ENCODE results near the gene ANGPTL2. TPM values are rescaled to one million over a fixed set of nuclear protein-coding genes. Genes with fewer than 3 reads are reported as not detected.

ANGPTL2 gene
- total RNA-seq, 1 experiment from 2014 or later: 0.08 TPM

GRCh38 chr9:127159325-127159801 lies 36.9 kb upstream of the ANGPTL2 start:
- CTCF ChIA-PET: no interaction called here
- peak; percentile 46 for DNase-seq (ENCODE audit: low read depth, low spot score)
- Histone ChIP-seq H3K4me3 (ENCODE audit: low read depth in 2 of 2, low read length in 2 of 2) (no peak overlapping the region), H3K27ac (ENCODE audit: low read length) (no peak overlapping the region), H3K9me3 (ENCODE audit: control insufficient read depth, insufficient read depth, low read depth, low read length) (no peaks in the 10 kb centered on the region), H3K4me1 (ENCODE audit: control insufficient read depth, insufficient read depth, low read length) (peaks cover 4% of the 10 kb centered on the region; the same call in 1 of the 2 replicates), H3K36me3 (ENCODE audit: control insufficient read depth, insufficient read depth, low read length) (no peaks in the 10 kb centered on the region), H3K27me3 (ENCODE audit: control insufficient read depth, insufficient read depth, low read length) (no peaks in the 10 kb centered on the region)
- intact Hi-C loops (cut with micrococcal nuclease; ENCODE audit: unreplicated experiment) (no loop called here), in situ Hi-C loops (cut with HindIII; ENCODE audit: low pct_unique_long_range_greater_than_20kb, low sequenced_read_pairs) (no loop called here)
- POLR2A ChIA-PET: no interaction called here
- no TSS peak for BruUV-seq (replicated peaks)
- peak; percentile 65; the same call in 1 of the 2 replicates for ATAC-seq
- TF ChIP-seq POLR2AphosphoS5 (IDR thresholded peaks at IDR 0.05; ENCODE audit: low read depth, low read length) (no peak), TCF7L2 (IDR thresholded peaks at IDR 0.05; ENCODE audit: low read depth, low read length) (no peak), SIN3A (IDR thresholded peaks at IDR 0.05; ENCODE audit: borderline replicate concordance, insufficient read depth, low read depth, low read length) (no peak), REST (IDR thresholded peaks at IDR 0.05; ENCODE audit: insufficient read depth in 1 of 2, low read depth in 2 of 2, low read length in 1 of 2) (no peak), CTCF (IDR thresholded peaks at IDR 0.05) (no peak)

DNA sequence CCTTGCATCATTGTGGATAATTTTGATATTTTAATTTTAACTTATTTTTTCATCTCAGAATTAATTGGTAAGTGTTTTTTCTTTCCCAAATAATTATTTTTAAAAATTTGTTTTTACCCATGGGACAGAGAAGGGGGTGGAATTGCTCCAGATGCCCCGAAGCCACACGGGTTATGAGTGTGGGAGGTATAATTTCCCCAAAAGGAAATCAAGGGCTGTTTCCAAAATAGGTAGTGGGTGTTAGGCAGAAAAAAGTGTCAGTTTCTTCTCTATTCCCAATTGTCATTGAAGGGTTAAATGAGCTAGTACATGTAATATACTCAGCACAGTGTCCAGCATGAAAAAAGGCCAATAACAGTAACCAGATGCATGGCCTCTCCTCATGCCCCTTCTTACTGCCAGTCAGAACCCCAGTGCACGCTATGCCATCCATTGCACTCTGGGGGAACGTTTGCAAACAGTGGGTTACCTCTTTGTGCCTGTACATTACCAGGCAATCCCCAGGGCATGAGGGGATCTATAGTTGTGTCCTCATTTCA lies 36.4 kb upstream of the ANGPTL2 start:
- no peaks in the 10 kb centered on the region for H3K36me3 ChIP-seq (ENCODE audit: control insufficient read depth, insufficient read depth, low read length)
- BruUV-seq (replicated peaks): no TSS peak
- H3K9me3 ChIP-seq (ENCODE audit: control insufficient read depth, insufficient read depth, low read depth, low read length): no peaks in the 10 kb centered on the region
- ChIA-PET POLR2A (no interaction called here), CTCF (no interaction called here)
- no peak for TF ChIP-seq REST (IDR thresholded peaks at IDR 0.05; ENCODE audit: insufficient read depth in 1 of 2, low read depth in 2 of 2, low read length in 1 of 2)
- no peak for TF ChIP-seq CTCF (IDR thresholded peaks at IDR 0.05)
- no peak for TF ChIP-seq POLR2AphosphoS5 (IDR thresholded peaks at IDR 0.05; ENCODE audit: low read depth, low read length)
- TF ChIP-seq SIN3A (IDR thresholded peaks at IDR 0.05; ENCODE audit: borderline replicate concordance, insufficient read depth, low read depth, low read length): no peak
- no peak for TF ChIP-seq TCF7L2 (IDR thresholded peaks at IDR 0.05; ENCODE audit: low read depth, low read length)
- no peak overlapping the region for H3K27ac ChIP-seq (ENCODE audit: low read length)
- H3K27me3 ChIP-seq (ENCODE audit: control insufficient read depth, insufficient read depth, low read length): no peaks in the 10 kb centered on the region
- intact Hi-C loops (cut with micrococcal nuclease; ENCODE audit: unreplicated experiment): no loop called here
- DNase-seq (ENCODE audit: low read depth, low spot score) (no peak), ATAC-seq (no peak)
- H3K4me3 ChIP-seq (ENCODE audit: low read depth in 2 of 2, low read length in 2 of 2): no peak overlapping the region
- in situ Hi-C loops (cut with HindIII; ENCODE audit: low pct_unique_long_range_greater_than_20kb, low sequenced_read_pairs): no loop called here
- H3K4me1 ChIP-seq (ENCODE audit: control insufficient read depth, insufficient read depth, low read length): peaks cover 4% of the 10 kb centered on the region; the same call in 1 of the 2 replicates

Measured in Panc1 (cell line).